GM12892 (cell line): Measurements from ENCODE around the gene SHROOM2.

Source experiments
- POLR2A ChIP-seq: IDR thresholded peaks from 2 replicates; pipeline ENCODE4 v1.6.1; 2011; ENCODE audit warnings: low read depth, low read length, control low read depth
- POLR2AphosphoS5 ChIP-seq: IDR thresholded peaks from 2 replicates; pipeline ENCODE4 v1.6.1; 2011; ENCODE audit warnings: low read depth, low read length, control low read depth
- TAF1 ChIP-seq: IDR thresholded peaks from 2 replicates; pipeline ENCODE4 v1.6.1; 2011; ENCODE audit warnings: low read depth, mild to moderate bottlenecking, control low read depth, low read length, borderline replicate concordance

- no peak for TF ChIP-seq POLR2A
- no peak for TF ChIP-seq POLR2AphosphoS5
- no peak for TF ChIP-seq TAF1
Measured at GRCh38 chrX:9759337-9759736, 26.9 kb upstream of the SHROOM2 start.
